ENCODE measurements around the gene DPCD. TPM values are rescaled to one million over a fixed set of nuclear protein-coding genes. Genes with fewer than 3 reads are reported as not detected.

Gene DPCD
- polyA plus RNA-seq, 1 donor from 2014 or later, result 234 TPM

GRCh38 chr10:101558204-101558603 lies 29.9 kb upstream of the DPCD start:
- Histone ChIP-seq H3K9ac (ENCODE audit: low read length) (no peak overlapping the region), H3K9me2 (ENCODE audit: insufficient read depth, low read length) (no peaks in the 10 kb centered on the region)
- TF ChIP-seq RAD21 (conservative IDR thresholded peaks at IDR 0.05) (no peak), TAF1 (IDR thresholded peaks at IDR 0.05; ENCODE audit: low read depth) (no peak), CTCF (IDR thresholded peaks at IDR 0.05; ENCODE audit: poor library complexity, severe bottlenecking) (no peak), POLR2AphosphoS5 (IDR thresholded peaks at IDR 0.05) (no peak), EZH2 (IDR thresholded peaks at IDR 0.05; ENCODE audit: borderline replicate concordance, insufficient read depth, low read length, poor library complexity, severe bottlenecking) (no peak), SMC3 (conservative IDR thresholded peaks at IDR 0.05; ENCODE audit: poor library complexity) (no peak), MXI1 (conservative IDR thresholded peaks at IDR 0.05; ENCODE audit: poor library complexity, severe bottlenecking) (no peak), REST (IDR thresholded peaks at IDR 0.05; ENCODE audit: borderline replicate concordance) (no peak), EP300 (conservative IDR thresholded peaks at IDR 0.05; ENCODE audit: poor library complexity, severe bottlenecking) (no peak)

GRCh38 chr10:101558671-101559595 lies 29.2 kb upstream of the DPCD start:
- Histone ChIP-seq H3K4me3 (ENCODE audit: low read length) (no peak overlapping the region), H3K79me2 (replicated peaks; ENCODE audit: insufficient read depth, low read length) (no peaks in the 10 kb centered on the region), H4K20me1 (ENCODE audit: insufficient read depth) (no peaks in the 10 kb centered on the region), H3K9me2 (ENCODE audit: insufficient read depth, low read length) (no peaks in the 10 kb centered on the region), H3F3A (ENCODE audit: insufficient read depth, low read length, poor library complexity, severe bottlenecking) (no peaks in the 10 kb centered on the region), H3K9me3 (ENCODE audit: low read length) (no peaks in the 10 kb centered on the region), H3K27ac (ENCODE audit: low read length) (no peak overlapping the region), H3K36me3 (ENCODE audit: insufficient read depth, low read length) (no peaks in the 10 kb centered on the region), H2AFZ (ENCODE audit: low read depth, low read length) (no peak overlapping the region), H3K4me2 (ENCODE audit: low read length) (no peak overlapping the region), H3K27me3 (ENCODE audit: insufficient read depth, low read depth, low read length) (no peaks in the 10 kb centered on the region), H3K9ac (ENCODE audit: low read length) (no peak overlapping the region)
- no peak for TF ChIP-seq CTCF (IDR thresholded peaks at IDR 0.05; ENCODE audit: poor library complexity, severe bottlenecking)
- TF ChIP-seq REST (IDR thresholded peaks at IDR 0.05; ENCODE audit: borderline replicate concordance), result no peak
- TF ChIP-seq POLR2AphosphoS5 (IDR thresholded peaks at IDR 0.05), result no peak
- TF ChIP-seq EP300 (conservative IDR thresholded peaks at IDR 0.05; ENCODE audit: poor library complexity, severe bottlenecking), result no peak
- TF ChIP-seq SMC3 (conservative IDR thresholded peaks at IDR 0.05; ENCODE audit: poor library complexity), result no peak
- no peak for TF ChIP-seq MXI1 (conservative IDR thresholded peaks at IDR 0.05; ENCODE audit: poor library complexity, severe bottlenecking)
- TF ChIP-seq RAD21 (conservative IDR thresholded peaks at IDR 0.05), result no peak
- no peak for TF ChIP-seq EZH2 (IDR thresholded peaks at IDR 0.05; ENCODE audit: borderline replicate concordance, insufficient read depth, low read length, poor library complexity, severe bottlenecking)
- no peak for TF ChIP-seq TAF1 (IDR thresholded peaks at IDR 0.05; ENCODE audit: low read depth)

More at GRCh38 chr10:101558204-101558603, 29.9 kb upstream of the DPCD start:
- Histone ChIP-seq H3K79me2 (replicated peaks; ENCODE audit: insufficient read depth, low read length) (no peaks in the 10 kb centered on the region), H3K4me2 (ENCODE audit: low read length) (no peak overlapping the region), H3K4me3 (ENCODE audit: low read length) (no peak overlapping the region), H3K27me3 (ENCODE audit: insufficient read depth, low read depth, low read length) (no peaks in the 10 kb centered on the region), H3K27ac (ENCODE audit: low read length) (no peak overlapping the region), H3F3A (ENCODE audit: insufficient read depth, low read length, poor library complexity, severe bottlenecking) (no peaks in the 10 kb centered on the region), H4K20me1 (ENCODE audit: insufficient read depth) (no peaks in the 10 kb centered on the region), H2AFZ (ENCODE audit: low read depth, low read length) (no peak overlapping the region), H3K9me3 (ENCODE audit: low read length) (no peaks in the 10 kb centered on the region), H3K36me3 (ENCODE audit: insufficient read depth, low read length) (no peaks in the 10 kb centered on the region)

Measured in neural cell (in vitro differentiated cells).